Embryonic facial prominence (tissue), 1 donor: ENCODE results near the gene ATP6V1G2.
A peak's percentile ranks its signal among the peaks of the same experiment; 100 is the strongest.
"Not testable (repeated sequence)": the region's sequence is repeated elsewhere in the genome, so short reads cannot be mapped to it uniquely, and the experiment has no call there.

Experiments used
- DNase-seq: peaks from one replicate; pipeline ENCODE4 v3.0.0-alpha.2; 2016; ENCODE audit errors: extremely low spot score

ATP6V1G2 gene

DNA sequence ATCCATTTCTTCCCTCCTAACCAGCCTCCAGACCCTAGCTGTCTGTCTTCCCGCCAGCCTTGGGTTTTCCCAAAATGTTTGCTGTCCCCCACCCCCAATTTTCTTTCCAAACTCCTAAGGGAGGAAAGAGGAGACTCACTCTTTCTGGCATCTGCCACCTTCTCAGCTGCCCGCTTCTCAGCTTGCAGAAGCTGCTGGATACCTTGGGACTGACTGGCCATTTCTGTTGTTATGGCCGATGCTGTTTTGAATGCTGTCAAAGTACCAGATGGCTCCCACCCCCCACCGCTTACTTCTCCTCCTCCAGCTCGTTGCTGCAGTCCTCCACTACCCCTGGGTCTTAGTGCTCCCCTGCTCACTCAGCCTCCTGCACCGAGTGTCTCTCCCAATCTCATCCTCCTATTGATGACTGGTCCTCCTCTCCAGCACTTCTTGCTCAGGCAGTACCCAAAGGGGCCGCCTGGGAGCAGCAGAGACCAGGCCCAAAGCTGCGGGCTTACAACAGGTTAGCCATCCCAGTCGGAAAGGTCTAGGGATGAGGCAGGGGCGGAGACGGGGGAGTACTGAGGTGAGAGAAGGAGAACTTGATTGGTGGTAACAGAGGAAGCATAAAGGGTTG, at the start of gene ATP6V1G2:
TSS of gene ATP6V1G2 (minus strand) at position 270 of the 619 bp plus-strand sequence. CDS start at position 221, 49 bp downstream.
- DNase-seq, result peak; percentile 83

DNA sequence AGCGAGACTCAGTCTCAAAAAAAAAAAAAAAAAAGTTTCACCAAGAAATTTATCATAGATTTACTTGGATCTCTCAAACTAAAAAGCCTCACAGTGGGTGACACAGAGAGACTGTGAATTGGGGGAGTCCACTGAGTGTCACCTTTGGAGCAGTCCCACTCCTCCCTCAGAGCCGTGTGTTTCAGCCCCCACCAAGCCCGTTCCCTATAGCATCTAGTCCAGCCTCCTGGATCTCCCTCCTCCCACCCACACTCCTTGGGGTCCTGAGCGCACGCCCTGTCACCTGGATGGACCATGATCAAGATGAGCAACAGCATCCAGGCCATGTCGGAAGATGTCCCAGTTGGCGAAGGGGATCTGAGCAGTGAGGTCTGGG, 46.0 kb upstream of the ATP6V1G2 start:
- no peak for DNase-seq

DNA sequence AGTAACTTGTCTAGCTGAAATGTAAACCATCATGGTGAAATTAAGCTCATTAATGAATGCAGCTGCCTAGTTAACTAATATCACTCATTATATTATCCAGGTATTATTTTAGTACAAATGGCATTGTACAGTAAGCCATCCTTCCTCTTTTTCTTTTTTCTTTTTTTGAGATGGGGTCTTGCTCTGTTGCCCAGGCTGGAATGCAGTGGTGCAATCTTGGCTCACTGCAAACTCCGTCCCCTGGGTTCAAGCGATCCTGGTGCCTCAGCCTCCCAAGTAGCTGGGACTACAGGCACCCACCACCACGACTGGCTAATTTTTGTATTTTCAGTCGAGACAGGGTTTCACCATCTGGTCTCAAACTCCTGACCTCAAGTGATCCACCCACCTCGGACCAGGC, 44.3 kb upstream of the ATP6V1G2 start:
- DNase-seq, result not testable (repeated sequence)

DNA sequence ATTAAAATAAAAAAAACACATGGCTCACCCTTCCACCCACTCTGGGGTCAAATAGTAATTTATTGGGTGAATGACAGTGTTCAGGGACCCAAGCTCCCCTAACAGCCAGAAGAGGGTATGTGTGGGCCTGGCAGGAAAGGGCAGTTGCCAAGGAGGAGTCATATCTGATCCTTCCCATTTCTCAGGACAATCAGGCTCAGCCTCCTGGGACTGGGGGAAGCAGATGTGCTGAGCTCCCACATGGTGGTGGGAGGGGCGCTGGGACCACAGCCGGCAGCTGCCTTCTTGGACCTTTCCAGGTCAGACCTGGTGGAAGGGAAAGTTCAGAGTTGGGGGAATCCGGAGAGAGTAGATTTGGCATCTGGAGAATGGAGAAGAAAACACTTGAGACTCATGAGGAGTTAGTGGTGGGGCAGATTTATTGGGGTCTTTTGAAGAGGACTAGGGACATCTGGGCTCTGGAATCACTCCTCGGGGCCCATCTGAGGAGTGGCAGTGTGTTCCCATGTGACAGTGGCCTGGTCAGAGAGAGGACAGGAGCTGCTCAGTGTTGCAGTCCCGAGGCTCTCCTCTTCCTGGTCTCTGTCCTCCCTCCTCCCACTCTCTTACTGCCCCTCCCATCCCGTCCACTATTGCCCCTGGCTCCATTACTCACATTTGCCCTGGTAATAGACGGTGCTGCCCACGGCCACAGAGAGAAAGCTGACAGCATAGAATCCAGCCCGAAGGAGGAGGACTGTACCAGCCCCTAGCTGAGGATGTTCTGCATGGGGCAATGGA, 42.7 kb upstream of the ATP6V1G2 start:
- DNase-seq, result no peak

DNA sequence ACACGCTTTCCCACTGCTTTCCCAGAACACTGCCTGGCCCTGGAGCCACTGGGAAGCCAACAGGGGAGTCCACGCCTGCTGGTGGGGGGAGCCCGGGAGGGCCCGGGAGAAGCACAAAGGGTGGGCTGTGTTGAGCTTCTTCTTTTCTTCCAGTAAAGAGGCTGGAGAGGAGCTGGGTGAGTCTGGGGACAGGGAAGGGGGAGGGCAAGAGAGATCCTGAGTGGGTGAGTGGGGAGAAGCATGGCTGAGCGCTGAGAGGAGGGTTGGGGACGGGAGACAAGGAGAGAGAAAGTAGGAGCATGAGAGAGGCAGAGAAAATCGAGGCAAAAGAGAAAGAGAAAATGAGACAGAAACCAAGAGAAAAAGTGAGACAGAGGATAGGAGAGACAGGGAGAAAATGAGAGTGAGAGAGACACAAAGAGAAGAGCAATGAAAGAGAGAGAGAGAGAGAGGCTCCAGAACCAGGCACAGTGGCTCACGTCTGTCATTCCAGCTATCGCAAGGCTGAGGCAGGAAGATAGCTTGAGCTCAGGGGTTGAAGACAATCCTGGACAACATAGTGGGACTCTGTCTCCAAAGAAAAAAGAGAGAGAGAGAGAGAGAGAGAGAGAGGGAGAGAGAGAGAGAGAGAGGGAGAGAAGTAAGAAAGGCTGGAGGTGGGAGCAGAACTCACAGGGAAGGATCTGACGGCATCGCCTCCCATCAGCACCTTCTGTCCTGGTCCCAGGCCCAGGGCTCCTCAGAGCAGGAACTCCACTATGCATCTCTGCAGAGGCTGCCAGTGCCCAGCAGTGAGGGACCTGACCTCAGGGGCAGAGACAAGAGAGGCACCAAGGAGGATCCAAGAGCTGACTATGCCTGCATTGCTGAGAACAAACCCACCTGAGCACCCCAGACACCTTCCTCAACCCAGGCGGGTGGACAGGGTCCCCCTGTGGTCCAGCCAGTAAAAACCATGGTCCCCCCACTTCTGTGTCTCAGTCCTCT, 41.7 kb upstream of the ATP6V1G2 start:
- DNase-seq, result no peak

DNA sequence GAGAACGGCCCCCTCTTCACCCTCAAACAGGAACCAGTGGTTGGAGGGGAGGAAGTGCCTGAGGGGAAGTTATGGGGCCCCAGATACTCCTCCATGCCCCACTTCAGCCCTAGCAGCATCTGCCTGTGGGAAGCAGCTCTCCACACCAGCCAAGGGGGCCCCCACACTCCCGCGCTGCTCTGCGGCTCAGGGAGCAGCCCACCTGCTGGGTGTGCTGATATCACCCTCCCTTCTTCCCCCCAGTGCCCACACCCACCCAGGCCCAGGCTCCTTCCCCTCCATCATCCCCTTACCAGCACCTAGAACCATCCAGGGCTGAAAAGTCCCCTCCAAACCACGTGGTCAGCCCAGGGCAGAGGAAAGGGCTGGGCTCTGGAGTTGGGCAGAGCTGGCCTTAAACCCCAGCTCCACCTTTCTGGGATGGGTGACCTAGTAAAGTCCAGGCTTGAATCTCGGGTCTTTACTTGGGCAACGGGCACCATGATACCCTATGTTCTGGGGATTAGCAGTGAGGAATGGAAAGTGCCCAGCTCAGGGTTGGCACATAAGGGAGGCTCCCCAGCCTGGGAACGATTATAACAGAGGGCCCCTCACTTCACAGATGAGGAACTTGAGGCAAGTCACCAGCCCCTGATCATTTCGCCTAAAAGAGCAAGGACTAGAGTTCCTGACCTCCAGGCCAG, 40.3 kb upstream of the ATP6V1G2 start:
- DNase-seq, result no peak

DNA sequence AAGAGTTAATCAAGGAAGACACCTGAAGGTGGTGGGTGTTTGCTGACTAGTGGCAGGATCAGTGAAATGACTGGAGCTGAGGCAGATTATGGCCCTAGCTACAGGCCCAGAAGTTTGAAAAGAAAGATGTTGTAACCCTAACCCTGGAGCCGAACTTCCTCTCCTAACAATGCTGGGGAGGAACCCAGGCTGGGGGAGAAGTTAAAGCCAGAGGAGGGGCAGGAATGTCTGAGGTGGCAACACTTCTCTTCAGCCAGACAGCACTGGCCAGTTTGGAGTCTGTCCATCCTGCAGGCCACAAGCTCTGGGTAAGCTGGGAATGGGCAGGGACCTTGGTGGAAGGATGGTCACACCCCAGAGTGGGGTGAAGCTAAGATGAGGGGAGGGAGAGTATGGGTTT, 39.6 kb upstream of the ATP6V1G2 start, which contains the start of gene LST1:
TSS of gene LST1 (plus strand) at position 270 of the 400 bp plus-strand sequence. CDS start 1,023 bp downstream, outside the sequence.
- DNase-seq, result no peak

DNA sequence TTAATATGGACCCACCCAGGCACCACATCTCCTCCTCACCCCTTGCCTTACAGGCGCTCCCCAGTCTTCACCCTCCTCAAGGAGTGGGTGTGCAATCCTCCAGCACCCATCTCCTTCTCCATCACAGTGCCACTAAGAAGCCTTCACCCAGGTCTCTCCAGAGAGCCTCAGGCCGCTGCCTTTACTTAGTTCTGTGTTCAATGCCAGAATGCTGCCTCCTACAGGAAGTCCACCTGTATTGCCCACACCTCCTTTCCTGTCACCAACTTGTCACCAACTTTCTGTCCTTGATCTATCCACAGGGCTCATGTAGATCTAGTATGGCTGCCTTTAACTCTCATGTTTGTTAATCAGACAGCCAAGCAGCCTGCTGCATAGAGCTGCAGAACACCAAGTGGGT, 39.1 kb upstream of the ATP6V1G2 start:
- DNase-seq, result no peak

DNA sequence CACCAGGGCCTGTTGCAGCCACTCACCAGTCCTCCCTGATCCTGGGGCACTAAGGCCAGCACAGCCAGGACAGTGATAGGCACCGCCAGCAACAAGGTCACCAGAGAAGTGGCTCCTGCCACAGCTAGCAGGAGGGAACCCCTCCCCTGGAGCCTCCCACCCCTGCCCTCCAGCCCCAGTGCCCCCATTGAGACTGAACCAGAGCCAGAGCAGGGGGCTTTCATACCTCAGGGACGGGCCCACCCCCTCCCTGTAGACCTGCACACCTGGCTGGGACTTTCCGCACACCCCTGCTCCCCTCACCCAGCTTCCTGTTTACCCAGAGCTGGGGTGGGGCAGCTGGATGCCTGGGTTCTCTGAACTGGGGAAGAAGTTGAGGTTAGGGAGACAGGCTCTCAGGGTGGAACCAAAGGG, 35.8 kb upstream of the ATP6V1G2 start, which contains the start of gene LTB:
TSS of gene LTB (minus strand) at position 195 of the 414 bp plus-strand sequence. CDS start at position 188, 7 bp downstream.
- no peak for DNase-seq

DNA sequence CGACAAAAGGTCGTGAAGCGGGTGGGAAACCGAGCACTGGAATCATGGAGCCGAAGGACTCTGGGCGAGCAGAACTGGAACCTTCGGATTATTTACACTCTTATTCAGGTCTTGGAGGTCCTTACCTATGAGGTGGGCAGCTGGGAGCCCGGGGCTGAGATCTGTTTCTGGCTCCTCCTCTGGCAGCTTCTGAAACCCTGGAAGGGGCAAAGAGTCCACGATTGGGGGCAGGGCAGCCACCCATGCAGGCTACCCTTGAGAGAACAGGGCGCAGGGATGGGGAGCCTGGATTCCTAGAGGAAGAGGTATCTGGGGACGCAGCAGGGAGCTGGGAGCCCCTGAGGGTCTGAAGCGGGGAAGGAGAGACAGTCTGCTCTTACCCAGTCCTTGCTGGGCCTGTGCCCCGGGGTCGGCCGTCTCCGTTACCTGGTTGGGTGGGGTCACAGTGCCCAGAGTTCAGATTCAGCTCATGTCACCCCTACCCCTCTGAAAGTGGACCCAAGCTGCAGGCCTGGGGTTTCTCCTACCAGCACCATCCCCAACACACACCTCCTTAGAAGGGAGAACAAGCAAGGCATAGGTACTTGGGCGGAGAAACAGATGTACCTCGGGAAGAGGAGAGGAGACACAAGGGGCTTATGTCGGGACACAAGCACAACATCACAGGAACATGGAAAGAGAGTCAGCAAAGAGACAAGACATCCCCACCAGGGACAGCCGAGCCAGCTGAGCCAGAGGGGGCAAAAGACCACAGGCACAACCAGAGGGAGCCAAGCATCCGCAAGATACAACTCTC, 35.2 kb upstream of the ATP6V1G2 start:
- no peak for DNase-seq

DNA sequence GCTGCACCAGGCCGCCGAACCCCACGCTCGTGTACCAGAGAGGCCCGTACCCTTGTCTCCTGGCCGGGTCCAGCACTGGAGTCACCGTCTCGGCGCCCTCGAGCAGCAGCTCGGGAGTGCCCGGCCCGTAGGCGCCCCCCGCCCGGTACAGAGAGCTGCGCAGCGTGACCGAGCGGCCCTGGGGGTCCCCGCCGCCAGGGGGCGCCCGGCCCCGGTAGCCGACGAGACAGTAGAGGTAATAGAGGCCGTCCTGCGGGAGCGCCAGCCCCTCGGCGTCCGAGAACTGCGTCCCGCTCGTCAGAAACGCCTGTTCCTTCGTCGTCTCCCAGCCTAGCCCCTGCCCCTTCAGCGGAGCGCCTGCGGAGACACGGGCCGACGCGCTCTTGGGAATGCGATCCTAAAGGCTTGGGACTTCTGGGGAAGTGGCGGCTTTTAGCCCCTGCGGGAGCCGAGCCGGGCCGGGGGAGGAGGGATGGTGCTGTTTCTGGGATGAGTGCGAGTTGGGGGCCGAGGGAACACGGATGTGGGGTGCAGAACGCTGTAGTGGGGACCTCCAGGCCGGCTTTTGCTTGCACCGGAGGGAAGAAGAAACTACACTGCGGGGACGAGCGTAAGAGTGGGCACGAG, 34.5 kb upstream of the ATP6V1G2 start:
- DNase-seq, result peak; percentile 42

DNA sequence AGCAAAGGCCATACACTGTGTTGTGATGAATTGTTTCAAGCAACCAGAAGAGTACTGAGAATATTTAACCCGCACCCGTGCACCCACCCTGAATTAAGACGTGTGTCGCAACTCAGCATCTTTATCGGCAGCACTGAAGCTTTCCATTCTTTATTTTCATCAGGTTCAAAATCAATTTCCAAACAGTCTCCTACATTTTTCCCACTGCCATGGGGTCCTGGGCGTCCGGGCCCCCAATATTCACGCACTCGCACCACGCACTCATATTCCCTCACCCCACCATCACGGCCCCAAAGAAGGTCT, 34.0 kb upstream of the ATP6V1G2 start:
- DNase-seq, result no peak

DNA sequence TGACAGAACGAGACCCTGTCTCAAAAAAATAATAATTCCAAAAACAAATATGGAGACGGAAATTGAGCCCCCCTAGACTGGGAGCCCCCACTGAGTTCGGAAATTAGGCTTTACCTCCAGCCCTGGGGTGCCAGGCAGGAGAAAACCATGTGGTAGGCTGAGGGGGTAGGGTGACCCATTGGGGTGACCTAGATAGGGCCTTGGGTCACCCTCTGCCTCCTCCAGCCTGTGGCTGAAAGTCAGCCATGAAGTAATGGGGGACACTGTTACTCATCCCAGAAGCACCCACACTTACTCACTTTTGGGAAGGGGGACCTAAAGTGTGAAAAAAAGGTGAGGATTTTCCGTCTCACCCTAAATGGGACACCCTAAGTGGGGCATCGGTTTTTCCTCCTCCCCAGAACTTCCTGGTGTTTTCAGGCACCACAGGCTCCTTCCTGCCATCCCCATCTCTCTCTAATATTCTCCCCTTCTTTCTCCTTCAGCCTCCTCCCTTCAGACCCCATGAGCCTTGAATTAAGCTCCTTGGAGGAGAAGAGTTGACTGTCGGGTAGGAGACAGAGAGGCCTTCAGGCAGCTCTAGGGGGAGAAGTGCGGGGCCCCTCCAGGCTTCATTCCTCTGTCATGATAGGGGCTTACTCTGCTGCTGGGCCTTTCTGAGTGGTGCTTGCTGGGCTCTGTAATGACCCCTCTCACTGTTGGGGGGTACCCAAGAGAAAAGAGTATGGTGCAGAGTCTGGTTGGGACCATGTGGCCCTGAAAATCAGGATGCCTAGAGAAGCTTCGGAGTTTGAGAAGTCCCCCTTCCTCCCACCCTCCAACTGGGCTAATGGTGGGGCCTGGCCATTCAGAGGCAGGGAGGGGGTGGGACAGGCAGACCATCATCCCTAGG, 33.4 kb upstream of the ATP6V1G2 start:
- DNase-seq, result no peak

DNA sequence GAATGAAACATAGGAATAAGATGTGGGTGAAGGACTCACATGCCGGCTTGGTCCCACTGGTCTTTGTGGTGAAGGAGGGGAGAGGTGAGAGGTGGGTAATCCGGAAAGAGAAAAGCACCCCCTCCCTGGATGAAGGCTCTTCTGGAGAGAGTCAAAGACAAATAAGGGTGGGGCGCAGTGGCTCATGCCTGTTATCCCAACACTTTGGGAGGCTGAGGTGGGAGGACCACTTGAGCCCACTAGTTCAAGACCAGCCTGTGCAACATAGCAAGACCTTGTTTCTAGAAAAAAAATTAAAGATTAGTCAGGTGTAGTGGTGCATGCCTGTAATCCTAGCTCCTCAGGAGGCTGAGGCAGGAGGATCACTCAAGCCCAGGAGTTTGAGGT, 32.7 kb upstream of the ATP6V1G2 start:
- DNase-seq, result no peak

DNA sequence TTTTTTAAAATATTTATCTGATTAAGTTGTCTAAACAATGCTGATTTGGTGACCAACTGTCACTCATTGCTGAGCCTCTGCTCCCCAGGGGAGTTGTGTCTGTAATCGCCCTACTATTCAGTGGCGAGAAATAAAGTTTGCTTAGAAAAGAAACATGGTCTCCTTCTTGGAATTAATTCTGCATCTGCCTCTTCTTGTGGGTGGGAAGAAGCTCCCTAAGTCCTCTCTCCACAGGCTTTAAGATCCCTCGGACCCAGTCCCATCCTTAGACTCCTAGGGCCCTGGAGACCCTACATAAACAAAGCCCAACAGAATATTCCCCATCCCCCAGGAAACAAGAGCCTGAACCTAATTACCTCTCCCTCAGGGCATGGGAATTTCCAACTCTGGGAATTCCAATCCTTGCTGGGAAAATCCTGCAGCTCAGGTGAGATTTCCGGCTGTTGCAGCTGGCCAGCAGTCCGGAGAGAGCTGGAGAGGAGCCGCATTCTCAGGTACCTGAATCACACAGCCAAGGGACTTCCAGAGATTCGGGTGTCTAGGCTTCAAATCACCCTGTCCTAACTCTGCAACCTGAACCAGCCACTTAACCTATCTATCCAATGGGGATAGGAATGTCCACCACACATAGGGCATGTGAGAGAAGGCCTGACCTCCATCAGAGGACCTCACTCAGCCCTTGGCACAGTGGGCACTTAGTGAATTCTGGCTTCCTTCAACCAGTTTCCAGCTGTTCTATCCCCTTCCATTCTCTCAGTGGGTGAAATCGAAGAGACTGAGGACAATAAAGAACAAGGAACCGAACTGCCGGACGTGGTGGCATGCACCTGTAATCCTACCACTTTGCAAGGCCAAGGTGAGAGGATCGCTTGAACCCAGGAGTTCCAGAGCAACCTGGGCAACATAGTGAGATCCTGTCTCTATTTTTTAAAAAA, 32.0 kb upstream of the ATP6V1G2 start:
- DNase-seq, result no peak

DNA sequence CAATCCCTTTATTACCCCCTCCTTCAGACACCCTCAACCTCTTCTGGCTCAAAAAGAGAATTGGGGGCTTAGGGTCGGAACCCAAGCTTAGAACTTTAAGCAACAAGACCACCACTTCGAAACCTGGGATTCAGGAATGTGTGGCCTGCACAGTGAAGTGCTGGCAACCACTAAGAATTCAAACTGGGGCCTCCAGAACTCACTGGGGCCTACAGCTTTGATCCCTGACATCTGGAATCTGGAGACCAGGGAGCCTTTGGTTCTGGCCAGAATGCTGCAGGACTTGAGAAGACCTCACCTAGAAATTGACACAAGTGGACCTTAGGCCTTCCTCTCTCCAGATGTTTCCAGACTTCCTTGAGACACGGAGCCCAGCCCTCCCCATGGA, 31.2 kb upstream of the ATP6V1G2 start:
- DNase-seq, result no peak

DNA sequence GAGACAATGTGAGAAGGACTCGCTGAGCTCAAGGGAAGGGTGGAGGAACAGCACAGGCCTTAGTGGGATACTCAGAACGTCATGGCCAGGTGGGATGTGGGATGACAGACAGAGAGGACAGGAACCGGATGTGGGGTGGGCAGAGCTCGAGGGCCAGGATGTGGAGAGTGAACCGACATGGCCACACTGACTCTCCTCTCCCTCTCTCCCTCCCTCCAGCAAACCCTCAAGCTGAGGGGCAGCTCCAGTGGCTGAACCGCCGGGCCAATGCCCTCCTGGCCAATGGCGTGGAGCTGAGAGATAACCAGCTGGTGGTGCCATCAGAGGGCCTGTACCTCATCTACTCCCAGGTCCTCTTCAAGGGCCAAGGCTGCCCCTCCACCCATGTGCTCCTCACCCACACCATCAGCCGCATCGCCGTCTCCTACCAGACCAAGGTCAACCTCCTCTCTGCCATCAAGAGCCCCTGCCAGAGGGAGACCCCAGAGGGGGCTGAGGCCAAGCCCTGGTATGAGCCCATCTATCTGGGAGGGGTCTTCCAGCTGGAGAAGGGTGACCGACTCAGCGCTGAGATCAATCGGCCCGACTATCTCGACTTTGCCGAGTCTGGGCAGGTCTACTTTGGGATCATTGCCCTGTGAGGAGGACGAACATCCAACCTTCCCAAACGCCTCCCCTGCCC, 30.6 kb upstream of the ATP6V1G2 start:
- DNase-seq, result no peak
